Measurements from ENCODE around the gene ORM2.

Gene ORM2

GRCh38 chr9:114300153-114300845 lies 29.4 kb upstream of the ORM2 start:
- Mint-ChIP-seq H3K36me3 (ENCODE audit: low read depth) (peaks cover 59% of the 10 kb centered on the region), H3K9me3 (peaks cover 6% of the 10 kb centered on the region), H3K4me1 (peaks cover 3% of the 10 kb centered on the region), H3K27me3 (ENCODE audit: low read depth) (no peaks in the 10 kb centered on the region), H3K4me3 (no peak overlapping the region), H3K27ac (no peak overlapping the region)
- no peak for TF ChIP-seq CTCF (IDR thresholded peaks at IDR 0.05; ENCODE audit: unreplicated experiment in 3 of 3)

- Mint-ChIP-seq H3K4me3 (no peak overlapping the region), H3K9me3 (no peaks in the 10 kb centered on the region), H3K27ac (no peak overlapping the region), H3K27me3 (ENCODE audit: low read depth) (peaks cover 3% of the 10 kb centered on the region), H3K36me3 (ENCODE audit: low read depth) (peaks cover 50% of the 10 kb centered on the region), H3K4me1 (peaks cover 9% of the 10 kb centered on the region)
- no peak for TF ChIP-seq CTCF (IDR thresholded peaks at IDR 0.05; ENCODE audit: unreplicated experiment in 3 of 3)
Observed at GRCh38 chr9:114300846-114301797, 28.5 kb upstream of the ORM2 start.

- Mint-ChIP-seq H3K4me1 (peaks cover 9% of the 10 kb centered on the region), H3K36me3 (ENCODE audit: low read depth) (peaks cover 42% of the 10 kb centered on the region)
Observed at GRCh38 chr9:114301798-114302565, 27.7 kb upstream of the ORM2 start.

GRCh38 chr9:114302727-114303126 lies 26.9 kb upstream of the ORM2 start:
- no peak for TF ChIP-seq CTCF (IDR thresholded peaks at IDR 0.05; ENCODE audit: unreplicated experiment in 3 of 3)
- peaks cover 34% of the 10 kb centered on the region for H3K36me3 Mint-ChIP-seq (ENCODE audit: low read depth)
- H3K4me1 Mint-ChIP-seq: peaks cover 9% of the 10 kb centered on the region
- no peaks in the 10 kb centered on the region for H3K9me3 Mint-ChIP-seq
- no peak overlapping the region for H3K4me3 Mint-ChIP-seq
- H3K27me3 Mint-ChIP-seq (ENCODE audit: low read depth): peaks cover 4% of the 10 kb centered on the region
- no peak overlapping the region for H3K27ac Mint-ChIP-seq

More at GRCh38 chr9:114301798-114302565, 27.7 kb upstream of the ORM2 start:
- no peak for TF ChIP-seq CTCF (IDR thresholded peaks at IDR 0.05; ENCODE audit: unreplicated experiment in 3 of 3)
- H3K4me3 Mint-ChIP-seq: no peak overlapping the region
- H3K27me3 Mint-ChIP-seq (ENCODE audit: low read depth): peaks cover 4% of the 10 kb centered on the region
- no peaks in the 10 kb centered on the region for H3K9me3 Mint-ChIP-seq
- no peak overlapping the region for H3K27ac Mint-ChIP-seq

GRCh38 chr9:114303571-114303970 lies 26.1 kb upstream of the ORM2 start:
- H3K9me3 Mint-ChIP-seq: no peaks in the 10 kb centered on the region
- H3K4me3 Mint-ChIP-seq: no peak overlapping the region
- H3K27ac Mint-ChIP-seq: no peak overlapping the region
- H3K27me3 Mint-ChIP-seq (ENCODE audit: low read depth): peaks cover 4% of the 10 kb centered on the region
- H3K4me1 Mint-ChIP-seq: peaks cover 9% of the 10 kb centered on the region
- peaks cover 26% of the 10 kb centered on the region for H3K36me3 Mint-ChIP-seq (ENCODE audit: low read depth)
- no peak for TF ChIP-seq CTCF (IDR thresholded peaks at IDR 0.05; ENCODE audit: unreplicated experiment in 3 of 3)
